GM18511 (cell line): Measurements from ENCODE around the gene GYPC.

Experiments used
- ATAC-seq: cut with Tn5 transposase; IDR thresholded peaks from one replicate; pipeline ENCODE4 v1.9.1; 2021; ENCODE audit warnings: mild to moderate bottlenecking, moderate library complexity; ENCODE audit not compliant: unreplicated experiment

Gene GYPC

DNA sequence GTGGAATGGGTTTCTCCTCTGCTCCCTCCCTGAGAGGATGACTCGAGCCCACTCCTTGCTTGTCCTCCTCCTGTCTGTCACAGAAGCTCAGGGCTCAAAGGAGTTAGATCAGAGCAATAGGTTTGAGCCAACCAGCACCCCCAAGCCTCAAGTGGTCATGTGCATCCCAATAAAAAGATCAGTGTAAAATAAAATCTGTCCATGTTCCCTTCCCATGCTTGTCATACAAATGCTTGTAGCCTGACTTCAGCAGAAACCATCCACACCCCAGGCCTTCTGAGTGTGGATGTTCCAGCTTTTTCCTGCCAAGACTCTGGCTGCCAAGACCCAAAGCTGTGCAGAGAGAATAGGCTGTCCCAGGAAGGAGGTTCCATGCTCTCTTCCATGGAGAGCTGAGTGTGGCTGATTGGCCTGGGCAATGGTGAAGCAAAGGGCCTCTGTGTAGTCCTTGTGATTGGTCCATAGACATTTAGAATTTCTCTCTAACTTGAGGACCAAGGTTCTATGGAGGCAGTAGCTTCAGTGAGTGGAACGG is 67.4 kb downstream of the GYPC start:
- ATAC-seq = no peak

- no peak for ATAC-seq
These were observed 69.6 kb downstream of the GYPC start for GRCh38 chr2:126725580-126725979.

DNA sequence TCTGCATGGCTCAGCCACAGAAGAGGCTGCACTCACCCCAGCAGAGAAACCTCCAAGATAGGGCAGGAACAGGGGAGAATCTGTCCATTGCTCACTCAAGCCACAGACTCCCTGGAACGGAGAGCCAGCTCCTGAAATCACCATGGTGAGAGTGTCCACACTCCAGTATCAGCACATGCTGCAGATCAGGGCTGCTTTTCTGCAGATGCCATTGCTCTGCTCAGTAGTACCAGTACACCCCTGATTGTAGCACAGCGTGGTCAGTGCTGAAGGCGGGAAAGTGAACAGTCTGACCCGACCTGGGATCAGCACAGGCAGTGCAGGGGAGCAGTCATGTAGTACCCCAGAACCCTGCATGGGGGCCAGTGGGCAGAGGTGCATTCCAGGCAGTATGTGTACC is 73.9 kb downstream of the GYPC start:
- ATAC-seq = no peak

GRCh38 chr2:126730655-126731054 is 74.7 kb downstream of the GYPC start:
- no peak for ATAC-seq

GRCh38 chr2:126731353-126731752 is 75.4 kb downstream of the GYPC start:
- no peak for ATAC-seq

DNA sequence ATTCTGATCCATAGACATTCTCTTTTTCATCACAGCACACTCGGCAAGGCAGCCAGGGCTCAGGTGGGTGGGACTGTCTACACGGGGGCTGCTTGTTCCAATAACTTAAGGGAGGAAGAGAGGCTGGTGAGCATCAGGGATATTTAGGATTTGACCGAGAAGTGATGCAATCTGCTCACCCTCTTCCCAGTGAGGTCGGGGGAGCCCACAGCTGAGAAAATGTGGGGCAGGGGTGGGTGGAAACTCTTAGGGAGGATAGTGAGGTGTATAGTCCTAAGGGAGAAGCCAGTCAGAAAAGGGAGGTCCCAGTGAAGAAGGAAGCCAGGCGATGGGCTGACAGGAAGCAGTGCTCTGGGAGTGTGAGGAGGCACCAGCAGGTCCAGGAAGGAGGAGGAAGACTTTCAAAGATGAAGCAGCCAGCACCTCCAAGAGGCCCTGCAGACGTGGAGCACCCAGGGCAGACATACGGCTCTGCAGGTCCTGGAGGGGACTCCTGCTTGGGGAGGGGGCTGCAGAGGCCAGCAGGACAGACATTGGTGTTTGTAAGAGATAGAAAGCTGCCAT is 76.8 kb downstream of the GYPC start:
- no peak for ATAC-seq

DNA sequence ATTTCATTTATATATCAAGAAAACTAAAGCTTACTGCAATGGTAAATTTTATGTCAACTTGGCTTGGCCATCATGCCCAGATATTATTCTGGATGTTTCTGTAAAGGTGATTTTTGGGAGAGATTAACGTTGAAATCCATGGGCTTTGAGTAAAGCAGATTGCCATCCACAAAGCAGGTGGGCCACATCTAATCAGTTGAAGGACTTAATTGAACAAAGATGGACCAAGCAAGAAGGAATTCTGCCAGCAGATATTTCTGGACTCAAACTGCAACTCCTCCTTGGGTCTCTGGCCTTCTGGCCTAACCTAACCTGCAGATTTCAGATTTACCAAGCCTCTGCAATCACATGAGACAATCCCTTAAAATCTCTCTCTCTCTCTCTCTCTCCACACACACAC is 77.8 kb downstream of the GYPC start:
- ATAC-seq = no peak

GRCh38 chr2:126736133-126736874 is 80.3 kb downstream of the GYPC start:
- no peak for ATAC-seq

DNA sequence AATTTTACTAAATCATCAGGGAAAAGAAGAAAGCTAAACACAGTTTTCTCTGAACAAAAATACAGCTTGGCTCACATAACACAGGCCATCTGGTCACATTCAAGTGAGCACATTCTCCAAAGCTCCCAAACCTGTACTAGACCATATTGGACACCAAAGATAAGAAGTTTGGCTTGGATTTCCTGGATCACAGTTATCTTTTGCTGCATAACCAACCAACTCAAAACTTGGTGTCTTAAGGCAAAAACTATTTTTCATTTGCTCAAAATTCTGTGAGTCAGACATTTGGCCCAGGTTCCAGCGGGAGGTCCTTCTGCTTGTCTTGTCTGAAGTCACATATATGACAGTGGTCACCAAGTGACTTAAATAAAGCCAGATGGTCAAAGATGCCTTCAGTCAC is 83.2 kb downstream of the GYPC start:
- no peak for ATAC-seq

DNA sequence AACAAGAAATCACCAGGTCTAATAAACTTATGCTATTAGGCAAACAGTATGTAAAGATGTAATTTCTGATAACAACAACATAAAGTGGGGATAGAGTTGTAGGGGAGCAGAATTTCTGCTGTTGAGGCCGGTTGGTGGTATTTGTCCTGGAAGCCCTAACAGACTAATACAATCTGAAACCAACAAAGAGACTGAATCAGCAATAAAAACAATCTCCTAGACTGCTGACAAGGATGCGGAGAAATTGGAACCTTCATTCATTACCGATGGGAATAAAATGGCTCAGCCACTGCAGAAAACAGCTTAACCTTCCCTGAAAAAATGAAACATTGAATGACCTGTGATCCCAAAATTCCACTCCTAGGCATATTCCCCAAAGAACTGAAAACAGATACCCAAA is 88.7 kb downstream of the GYPC start:
- no peak for ATAC-seq
